ENCODE measurements around the gene SMOC1.
A peak's percentile ranks its signal among the peaks of the same experiment; 100 is the strongest.

Gene SMOC1

DNA sequence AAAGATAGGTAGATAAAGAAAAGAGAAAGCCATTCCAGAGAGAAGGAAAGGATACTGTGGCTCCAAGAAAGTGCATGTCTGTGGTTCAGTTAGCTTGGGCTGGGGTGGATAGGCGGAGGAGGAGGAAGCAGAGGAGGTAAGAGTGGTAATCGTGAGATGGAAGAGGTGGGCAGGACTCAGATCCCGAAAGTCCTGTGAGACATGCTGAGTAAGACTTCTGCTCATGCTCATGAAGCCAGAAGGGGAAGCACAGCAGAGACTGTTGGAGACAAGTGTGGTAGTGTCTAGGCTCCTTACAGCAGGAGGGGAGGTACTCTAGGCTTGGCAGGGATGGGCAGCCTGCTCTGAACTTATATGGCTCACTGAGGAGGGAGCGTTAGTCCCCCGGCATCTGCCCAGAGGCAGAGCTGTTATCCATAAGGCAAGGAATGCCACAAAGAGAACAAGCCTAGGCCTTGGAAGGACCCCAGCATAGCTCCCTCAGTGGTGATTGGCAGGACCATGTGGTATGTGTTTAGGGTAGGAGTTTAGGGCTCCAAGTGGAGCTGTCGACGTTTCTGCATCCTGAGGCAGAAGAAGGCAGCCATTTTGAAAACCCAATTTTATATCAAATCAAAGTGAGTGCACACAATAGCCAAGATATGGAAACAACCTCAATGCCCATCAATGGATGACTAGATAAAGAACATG, 135.3 kb downstream of the SMOC1 start:
- DNase-seq, result no peak

DNA sequence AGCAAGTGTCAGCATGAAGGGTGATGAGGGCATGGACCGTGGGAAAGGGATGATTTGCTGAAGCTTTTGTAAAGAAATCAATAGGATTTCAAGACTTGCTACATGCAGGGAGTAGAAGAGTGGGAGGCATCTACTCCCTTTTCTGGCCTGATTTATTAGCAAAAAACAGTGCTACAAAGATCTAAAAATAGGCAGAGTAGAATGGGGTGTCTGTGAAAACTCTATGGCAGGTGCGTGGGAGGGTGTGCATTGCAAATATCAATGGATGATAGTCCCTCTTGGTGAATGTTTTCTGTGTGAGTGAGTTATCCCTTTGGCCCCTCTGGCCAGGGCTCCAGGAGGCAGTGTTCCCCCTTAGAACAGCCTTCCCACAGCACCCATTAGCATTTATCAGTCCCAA, 139.0 kb downstream of the SMOC1 start:
- DNase-seq, result no peak

DNA sequence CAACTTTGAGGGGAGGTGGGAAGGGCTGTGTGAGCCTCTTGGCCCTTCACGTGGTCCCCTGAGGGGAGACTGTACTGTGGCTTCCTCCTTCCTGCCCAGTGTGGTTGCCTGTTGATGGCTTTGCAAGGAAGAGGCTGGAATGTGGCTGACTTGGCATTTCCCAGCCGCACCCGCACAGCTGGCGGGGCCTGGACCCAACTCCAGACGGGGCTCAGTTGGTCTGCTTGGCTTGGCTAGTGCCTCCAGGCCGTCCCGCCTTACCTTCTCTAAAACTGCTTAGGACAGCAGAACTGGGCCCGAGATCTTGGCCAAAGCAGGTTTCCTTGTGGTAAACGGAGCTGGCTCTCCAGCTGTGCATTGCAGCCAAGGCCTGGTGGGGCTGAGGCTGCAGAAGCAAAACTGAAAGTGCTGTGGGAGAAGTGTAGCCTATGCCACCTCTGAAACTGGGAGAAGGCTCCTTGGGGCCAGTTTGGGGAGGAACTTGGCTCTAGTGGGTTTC, 139.5 kb downstream of the SMOC1 start:
- DNase-seq, result no peak

DNA sequence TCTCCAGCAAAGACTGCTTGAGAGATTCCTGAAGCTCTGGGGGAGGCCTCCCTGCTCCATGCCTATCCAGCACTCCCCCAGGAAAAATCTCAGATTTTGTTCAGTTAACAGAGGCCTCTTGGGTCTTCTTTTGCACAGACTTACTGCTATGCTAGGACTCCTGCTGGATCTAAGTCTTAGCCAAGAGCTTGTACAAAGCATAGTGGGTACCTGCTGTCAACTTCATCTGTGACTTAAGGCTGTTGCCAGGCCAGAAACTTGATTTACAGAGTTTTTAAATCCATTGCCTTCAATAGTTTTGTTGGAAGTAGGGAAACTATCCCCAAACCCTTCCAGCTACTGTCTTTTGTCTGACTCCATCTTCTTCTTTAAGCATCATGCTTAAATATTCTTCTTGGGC, 140.5 kb downstream of the SMOC1 start:
- DNase-seq, result no peak

DNA sequence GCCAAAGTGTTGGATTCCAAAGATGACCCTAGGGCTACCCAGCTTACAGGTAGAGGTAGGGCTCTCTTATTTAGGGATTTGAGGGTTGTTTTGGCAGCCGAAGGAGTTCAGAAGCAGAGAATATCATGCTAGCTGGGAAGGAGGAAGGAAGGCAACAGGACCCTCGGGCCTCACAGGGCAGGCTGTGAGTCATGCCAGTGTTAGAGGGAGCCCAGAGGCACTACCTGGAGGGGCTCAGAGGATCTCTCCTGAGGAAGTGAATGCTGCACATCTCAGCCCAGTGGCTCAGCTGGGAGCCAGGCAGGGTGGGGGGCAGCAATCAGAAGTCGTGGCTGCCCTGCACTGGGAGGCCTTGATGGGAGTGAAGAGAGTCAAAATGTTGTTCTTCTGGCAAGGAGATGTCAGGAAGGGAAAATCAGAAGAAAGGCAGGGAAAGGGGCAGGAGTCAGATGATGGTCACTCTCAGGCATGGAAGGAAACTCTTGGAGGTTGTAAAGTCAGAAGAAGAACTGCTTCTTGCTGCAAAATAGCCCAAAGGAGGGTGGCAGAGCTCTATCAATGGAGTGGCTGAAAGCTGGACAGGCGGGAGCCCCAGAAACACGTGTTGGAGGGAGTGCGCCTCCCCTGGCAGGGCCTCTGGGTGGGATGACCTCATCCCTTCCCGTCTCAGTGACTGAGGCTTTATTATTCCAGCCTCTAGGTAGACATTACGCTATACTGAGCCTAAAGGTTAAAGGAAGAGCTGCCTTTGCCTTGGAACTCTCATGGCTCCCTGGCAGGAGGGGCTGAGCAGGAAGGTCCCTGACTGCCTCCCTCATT, 141.3 kb downstream of the SMOC1 start:
- no peak for DNase-seq

DNA sequence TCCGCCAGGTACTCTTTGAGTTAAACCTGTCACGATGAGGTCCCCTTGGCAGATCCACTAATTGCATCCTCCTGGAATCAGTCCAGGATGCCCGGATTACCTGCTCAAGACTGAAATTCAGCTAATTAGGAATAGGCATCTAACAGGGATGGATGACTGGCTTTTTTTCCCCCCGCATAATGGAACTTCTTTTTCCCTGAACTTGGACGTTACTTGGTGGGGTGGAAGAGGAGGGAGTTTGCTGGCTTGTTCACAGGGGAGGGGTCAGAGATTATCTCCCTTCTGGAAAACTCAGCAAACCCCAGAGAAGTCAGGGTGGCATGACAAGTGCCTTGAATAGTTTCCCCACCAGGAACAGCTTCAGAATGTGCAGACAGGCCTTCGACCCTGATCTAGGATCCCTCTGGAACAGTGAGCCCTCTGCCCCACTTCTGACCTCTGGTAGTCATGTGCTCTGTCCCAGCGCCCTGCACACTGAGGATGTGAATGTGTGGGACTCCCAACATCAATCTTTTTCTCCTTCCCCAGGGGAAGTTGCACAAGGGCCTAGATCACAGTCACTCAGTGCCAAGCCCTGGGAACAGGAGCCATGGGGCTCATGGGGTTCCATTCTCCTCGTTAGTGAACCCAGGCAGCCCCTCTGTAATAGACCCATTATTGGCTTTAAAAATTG, 142.5 kb downstream of the SMOC1 start:
- no peak for DNase-seq

DNA sequence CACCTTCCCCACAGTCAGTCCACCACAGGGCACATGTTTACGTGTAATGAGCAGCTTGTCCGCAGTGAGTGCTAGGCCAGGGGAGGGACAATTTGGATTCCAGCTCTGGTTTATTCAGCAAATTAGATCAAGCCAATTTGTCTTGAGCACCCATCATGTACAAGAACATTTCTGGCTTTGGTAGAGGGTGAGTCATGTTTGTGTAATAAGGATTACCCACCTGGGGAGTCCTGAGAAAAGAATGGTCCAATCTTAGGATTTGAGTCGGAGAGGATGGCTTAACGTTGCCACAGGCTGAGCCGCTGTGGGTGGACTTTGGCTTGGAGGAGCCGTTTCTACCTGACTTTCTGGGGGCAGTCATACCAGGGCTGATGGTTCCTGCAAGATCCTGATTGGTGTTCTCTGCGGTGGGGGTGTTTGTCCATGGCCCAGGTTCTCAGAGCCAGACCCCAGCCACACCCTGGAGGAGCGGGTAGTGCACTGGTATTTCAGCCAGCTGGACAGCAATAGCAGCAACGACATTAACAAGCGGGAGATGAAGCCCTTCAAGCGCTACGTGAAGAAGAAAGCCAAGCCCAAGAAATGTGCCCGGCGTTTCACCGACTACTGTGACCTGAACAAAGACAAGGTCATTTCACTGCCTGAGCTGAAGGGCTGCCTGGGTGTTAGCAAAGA, 143.7 kb downstream of the SMOC1 start:
- DNase-seq, result no peak

DNA sequence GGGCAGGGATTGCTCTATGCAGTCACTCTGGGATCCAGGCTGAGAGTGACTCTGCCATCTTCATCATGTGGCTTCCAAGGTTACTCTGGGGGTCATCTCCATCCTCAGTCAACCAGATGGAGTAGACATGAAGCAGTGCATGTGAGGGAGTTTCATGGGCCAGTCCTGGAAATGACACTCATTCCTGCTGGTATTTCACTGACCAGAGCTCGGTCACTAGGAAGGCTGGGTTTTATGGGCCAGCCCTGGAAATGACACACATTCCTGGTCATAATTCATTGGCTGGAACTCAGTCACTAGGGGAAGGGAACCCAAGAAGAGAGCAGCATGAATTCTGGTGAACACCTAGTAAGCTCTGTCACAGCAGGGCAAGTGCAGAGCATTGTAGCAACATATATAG, 144.7 kb downstream of the SMOC1 start:
- no peak for DNase-seq

DNA sequence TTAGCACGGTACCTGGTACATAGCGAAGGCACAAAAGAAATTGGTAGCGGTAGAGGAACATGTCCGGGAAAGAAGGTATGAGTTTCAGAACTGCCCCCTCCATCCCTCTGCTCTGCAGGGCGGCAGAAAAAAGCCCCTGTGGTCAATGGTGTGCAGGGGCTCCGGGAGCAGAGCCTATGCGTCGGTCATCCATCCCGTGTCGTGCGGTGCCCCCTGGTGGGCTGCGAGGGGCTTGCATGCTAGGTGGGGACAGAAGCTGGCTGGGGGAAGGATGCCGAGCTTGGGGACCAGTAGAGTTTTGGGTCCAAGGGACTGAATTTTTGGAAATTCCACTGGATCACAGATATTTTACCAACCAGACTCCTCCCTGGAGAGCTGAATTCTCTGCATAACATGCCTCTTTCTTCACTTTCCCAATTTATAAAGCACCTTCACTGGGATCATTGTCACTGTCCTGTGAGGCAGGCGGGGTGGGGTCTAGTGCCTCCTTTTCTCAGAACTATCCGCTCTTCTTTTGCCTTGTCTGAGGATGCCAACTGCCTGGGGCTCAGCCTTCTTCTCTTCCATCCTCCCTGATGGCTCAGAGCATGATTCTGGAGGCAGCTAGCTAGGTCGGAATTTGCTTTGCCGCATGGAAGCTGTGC, 148.7 kb downstream of the SMOC1 start:
- peak; percentile 77 for DNase-seq

DNA sequence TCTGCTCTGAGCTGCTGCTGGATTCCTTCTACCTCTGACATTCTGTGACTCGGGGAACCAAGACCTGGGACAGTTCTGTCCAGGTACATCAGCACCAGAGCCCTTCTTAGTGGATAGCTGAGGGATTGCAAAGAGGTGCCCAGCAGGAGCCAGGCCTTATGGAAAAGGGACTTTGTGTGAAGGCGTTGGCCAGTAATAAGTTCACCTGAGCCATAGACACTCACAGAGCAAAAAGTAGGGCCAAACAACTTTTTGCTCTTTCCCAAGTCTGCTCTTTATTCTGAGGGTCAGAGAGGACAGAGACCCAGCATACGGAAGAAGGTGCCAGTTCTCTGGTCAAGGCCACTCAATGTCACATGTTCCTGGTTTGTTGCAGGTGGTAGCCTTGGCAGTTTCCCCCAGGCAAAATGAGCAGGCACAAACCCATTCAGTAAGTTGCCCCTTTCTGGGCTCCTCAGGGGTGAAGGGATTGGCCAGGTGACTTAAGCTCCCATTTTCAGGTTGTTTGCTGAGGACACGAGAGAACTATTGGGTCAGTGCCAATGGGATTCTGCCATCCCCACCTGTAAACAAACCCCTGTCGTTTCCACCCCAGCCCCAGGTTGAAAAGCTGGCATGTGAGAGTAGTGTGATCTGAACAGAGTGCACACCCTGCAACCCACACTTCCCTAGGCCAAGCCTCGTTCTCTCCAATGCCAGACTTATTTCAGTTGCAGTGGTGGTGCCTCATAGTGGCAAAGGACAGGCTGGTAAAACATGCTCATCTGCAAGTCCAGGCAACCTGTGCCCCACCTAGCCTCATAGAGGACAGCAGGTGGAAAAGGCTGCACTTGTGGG, 150.3 kb downstream of the SMOC1 start:
- no peak for DNase-seq

DNA sequence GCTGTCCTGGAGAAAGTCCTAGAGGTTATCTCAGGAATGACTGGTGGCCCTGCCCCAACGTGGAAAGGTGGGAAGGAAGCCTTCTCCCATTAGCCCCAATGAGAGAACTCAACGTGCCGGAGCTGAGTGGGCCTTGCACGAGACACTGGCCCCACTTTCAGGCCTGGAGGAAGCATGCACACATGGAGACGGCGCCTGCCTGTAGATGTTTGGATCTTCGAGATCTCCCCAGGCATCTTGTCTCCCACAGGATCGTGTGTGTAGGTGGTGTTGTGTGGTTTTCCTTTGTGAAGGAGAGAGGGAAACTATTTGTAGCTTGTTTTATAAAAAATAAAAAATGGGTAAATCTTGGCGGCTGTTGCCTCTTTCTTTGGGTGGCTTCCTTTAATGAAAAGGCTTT, 152.8 kb downstream of the SMOC1 start:
- no peak for DNase-seq

DNA sequence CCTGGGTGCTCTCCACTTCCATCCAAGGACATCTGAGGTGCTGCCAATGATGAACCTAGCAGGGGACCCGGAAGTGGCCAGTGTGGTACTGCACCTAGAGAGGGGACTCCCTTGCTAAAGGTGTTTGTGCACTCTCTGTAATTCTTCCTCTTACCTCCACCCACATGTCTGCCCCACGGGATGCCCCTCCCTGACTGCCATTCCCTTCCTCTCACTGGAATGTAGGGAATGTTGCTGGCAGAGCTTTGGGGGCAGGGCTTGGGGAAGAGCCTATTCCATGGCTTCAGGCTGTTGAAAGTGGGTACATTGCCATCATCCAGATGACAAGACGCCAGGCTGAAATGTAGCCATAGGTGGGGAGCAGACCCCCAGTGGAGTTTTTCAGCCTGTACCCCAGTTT, 153.2 kb downstream of the SMOC1 start:
- no peak for DNase-seq

DNA sequence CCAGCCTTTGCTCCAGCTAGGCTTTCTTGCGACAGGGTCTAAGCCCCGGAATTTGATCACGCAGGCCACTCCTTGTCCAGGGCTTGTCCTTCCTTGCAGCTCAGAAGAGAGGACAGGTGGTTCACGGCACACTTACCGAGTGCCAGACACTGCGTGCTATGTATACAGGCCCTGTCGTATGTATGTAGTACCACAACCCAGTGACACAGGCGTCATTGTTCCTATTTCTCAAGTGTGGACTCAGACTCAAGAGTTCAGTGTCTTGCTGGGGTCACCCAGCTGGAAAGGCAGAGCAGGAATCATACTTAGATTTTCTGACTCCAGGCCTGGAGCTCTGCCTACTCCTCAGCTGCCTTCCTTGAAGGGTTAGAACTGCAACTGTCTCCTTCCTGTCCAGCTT, 153.9 kb downstream of the SMOC1 start:
- no peak for DNase-seq

DNA sequence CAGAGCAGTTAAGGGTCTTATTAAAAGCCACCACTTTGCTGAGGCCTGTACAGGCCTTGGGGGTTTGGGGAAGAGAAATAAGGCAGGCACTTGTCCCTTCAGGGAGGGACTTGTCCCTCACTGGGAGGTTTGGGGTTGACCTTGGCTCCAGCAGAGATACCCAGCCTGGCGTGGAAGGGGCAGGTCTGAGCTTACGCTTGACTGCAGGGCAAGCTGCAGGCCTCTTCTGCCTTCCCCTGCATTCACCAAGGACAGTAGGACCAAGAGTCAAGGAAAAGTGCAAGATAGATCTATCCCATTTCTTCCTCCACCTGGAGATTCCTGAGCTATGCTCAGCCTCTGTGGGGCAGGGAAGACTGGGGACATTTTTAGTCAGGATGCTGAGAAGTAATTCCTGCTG, 154.3 kb downstream of the SMOC1 start:
- no peak for DNase-seq

DNA sequence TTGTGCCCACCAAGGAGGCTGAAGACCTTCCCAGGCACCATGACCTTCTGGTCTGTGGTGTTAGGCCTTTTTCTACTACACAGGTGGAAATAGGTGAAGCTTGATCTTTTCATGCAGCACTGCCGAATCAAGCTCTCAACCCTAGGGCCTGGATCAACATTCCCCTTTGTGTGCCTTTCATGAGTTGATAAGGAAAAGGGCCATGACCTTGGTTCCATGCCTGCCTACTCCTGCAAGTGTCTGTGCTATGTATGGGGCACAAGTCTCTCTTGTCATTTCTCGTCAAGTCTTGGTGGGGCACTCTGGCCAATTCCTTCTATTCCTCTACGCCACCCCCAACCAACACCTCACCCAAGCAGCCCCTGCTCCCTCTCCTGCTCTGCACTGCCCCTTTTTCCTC, 155.0 kb downstream of the SMOC1 start:
- DNase-seq, result no peak

DNA sequence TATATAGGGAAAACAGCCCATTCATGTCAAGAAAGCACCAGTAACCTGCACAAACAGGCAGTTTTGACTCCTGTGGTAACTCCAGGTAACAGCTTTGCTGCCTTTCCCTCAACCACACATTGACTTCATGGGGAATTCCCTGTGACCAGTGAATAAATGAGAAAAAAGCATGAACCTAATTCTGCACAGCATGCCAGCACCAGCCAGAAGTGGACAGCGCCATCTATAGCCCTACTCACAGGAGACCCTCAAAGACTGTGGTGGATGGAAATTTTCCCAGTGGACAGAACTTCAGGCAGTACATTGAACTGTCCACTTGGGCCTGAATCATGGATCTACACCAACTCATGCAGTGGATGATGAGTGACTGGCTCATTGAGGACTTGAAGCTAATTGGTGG, 157.4 kb downstream of the SMOC1 start:
- peak; percentile 28 for DNase-seq

DNA sequence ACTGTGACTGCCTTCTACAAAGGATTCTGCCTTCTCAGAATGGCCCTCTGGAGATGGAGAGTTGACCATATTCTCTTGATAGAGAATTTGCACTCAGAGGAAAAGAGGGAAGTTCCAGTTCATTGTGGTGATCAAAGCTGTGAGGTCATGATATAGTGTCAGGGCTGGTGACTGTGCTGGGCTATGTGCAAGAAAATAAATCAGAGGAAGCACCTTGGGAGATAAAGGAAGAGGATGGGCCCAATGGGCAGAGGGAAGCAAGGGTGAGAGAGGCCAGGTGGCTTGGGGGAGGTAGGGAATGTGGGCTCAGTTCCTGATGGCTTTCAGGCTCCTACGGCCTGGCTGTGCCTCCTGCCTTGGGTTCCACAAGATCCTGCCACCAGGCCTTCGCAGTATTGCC, 163.8 kb downstream of the SMOC1 start:
- DNase-seq, result no peak

DNA sequence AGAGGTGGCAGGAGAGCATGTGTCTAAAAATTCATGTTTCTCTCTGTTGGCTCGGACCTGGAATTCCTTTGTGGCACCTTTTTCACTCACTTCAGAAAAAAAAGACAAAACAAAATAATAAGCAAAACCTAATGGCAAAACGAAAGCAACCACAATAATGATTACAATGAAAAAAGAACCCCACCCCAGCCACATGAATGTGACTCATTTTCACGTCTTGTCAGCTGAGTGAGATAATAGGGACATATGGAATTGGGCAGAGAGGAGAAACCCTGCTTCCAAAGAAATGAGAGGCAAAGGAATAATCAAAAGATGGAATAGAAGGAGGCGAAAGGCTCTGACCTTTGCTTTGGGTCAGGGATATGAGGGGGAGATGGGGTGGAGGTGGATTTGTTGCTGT, 166.1 kb downstream of the SMOC1 start:
- no peak for DNase-seq

DNA sequence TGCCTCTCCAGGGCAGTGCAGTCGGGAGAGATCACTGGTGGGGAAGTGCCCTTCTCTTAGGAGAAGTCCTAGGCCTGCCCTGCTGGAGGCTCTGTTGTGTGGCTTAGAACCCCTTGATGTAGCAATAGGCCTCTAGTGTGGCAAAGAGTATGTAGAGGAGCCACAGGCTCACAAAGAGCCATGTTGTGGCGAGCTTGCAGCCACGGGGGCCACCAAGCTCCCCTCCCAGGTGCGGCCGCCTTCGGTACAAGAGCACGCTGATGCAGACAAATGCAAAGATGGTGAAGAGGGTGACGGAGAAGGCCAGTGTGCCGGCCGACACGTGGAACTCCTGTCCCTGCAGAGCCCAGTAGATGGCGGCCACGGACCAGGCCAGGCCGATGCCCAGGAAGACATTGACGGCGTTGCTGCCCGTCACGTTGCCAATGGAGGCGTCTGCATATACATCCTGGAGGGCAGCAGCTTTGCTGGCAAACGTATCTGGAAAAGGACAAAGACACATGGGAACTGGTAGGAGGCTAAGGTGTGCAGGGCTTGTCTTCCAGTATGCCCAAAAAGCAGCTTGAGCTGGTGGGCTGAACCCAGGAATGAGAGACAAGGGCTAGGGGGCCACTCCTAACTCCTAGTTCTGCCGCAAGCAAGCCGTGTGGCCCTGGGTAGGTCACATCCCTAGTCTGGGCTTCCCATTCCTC, 166.8 kb downstream of the SMOC1 start:
- DNase-seq, result peak; percentile 60

DNA sequence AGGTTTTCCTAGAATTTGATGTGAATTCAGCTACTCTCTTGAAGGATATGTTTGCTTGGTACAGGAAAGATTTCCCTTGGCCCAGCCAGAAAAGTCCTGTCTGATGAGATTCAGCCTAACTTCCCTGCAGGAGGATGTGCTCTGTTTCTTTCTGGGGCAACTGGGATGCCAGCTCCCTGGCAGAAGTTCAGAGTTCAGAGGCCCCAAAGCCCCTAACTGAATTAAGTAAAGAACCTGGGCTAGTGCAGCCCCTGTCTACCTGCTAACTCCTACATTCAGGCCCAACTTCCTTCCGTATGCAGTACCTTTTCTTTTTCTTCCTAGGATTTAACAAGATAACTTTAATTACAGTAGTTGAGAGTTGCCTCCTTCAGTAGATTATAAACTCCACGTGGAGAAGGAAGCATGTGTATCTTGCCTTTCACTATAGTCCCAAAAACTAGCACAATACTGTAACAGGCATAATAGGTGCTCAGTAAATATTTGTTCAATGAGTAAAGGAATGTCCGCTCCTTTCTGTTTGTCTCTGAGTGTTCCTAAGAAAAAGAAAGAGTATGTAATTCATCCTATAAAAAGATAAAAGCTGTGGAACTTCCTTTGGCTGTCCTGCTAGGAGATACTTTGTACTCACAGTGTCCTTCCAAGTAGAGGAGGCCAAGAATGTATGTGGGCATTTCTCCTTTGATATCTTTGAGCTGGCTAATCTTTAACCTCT, 168.5 kb downstream of the SMOC1 start:
- no peak for DNase-seq

DNA sequence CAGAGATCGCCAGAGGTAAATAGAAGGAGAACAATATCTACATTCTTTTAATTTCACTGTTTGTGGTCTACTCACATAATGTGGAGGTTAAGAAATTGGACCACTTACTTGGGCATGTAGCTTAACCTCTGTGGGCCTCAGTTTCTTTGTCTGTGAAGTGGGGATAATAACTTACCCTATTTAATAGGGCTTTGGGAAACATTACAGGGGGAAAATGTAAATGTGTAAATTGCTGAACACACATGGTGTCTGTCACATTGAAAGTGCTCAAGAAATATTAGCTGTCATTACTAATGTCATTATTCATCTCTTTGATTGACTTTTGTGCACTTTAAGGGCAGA, 169.1 kb downstream of the SMOC1 start:
- no peak for DNase-seq

Measured in NCI-H1694 (cell line).